ENCODE data around the gene CRISPLD2.

DNA sequence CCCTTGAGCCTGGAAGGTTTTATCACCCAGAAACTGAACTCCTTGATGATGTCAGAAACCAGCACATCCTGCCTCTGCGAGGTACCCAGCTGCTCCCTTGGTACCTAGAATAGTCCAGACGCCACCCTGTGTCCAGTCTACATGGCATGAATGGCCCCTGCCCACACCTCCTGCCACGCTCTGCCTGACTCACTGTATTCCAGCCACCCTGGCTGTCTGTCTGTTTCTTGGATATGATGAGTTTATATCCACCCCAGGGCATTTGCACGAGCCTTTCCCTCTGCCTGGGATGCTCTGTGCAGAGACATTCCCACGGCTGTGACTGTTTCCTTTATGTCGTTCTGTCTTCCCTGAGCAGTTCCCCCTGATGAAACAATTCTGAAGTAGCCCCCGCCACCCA is 68.7 kb downstream of the CRISPLD2 start:
- TF ChIP-seq POLR2AphosphoS5 (IDR thresholded peaks at IDR 0.05) (no peak), POLR2A (IDR thresholded peaks at IDR 0.05) (no peak)
- TF ChIP-seq, protein P1, sequence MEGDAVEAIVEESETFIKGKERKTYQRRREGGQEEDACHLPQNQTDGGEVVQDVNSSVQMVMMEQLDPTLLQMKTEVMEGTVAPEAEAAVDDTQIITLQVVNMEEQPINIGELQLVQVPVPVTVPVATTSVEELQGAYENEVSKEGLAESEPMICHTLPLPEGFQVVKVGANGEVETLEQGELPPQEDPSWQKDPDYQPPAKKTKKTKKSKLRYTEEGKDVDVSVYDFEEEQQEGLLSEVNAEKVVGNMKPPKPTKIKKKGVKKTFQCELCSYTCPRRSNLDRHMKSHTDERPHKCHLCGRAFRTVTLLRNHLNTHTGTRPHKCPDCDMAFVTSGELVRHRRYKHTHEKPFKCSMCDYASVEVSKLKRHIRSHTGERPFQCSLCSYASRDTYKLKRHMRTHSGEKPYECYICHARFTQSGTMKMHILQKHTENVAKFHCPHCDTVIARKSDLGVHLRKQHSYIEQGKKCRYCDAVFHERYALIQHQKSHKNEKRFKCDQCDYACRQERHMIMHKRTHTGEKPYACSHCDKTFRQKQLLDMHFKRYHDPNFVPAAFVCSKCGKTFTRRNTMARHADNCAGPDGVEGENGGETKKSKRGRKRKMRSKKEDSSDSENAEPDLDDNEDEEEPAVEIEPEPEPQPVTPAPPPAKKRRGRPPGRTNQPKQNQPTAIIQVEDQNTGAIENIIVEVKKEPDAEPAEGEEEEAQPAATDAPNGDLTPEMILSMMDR (IDR thresholded peaks at IDR 0.05), result no peak
